Brain microvascular endothelial cell (primary cell): ENCODE measurements around the gene TXN2.
A peak's percentile ranks its signal among the peaks of the same experiment; 100 is the strongest.

Experiments used
- DNase-seq: peaks from one replicate; pipeline ENCODE4 v3.0.0-alpha.2; 2020
- H3K27ac ChIP-seq: fragments of 250-450 bp; sonication (Bioruptor Pico); 2 replicates; pipeline ENCODE4 v1.5.1; 2020; ENCODE audit warnings: mild to moderate bottlenecking, moderate library complexity
- H3K27me3 ChIP-seq: fragments of 250-450 bp; sonication (Bioruptor Pico); replicated peaks from 2 replicates; pipeline ENCODE4 v1.5.1; 2020; ENCODE audit warnings: mild to moderate bottlenecking
- H3K36me3 ChIP-seq: fragments of 250-450 bp; sonication (Bioruptor Pico); replicated peaks from 2 replicates; pipeline ENCODE4 v1.5.1; 2020; ENCODE audit warnings: mild to moderate bottlenecking
- H3K4me3 ChIP-seq: 2 replicates; pipeline ENCODE4 v1.5.1; 2011; ENCODE audit warnings: low read depth, mild to moderate bottlenecking, control low read depth, low read length, moderate library complexity
- CTCF ChIP-seq: IDR thresholded peaks from 2 replicates; pipeline ENCODE4 v1.5.1; 2011; ENCODE audit warnings: low read depth, mild to moderate bottlenecking, moderate library complexity, low read length, control low read depth, inconsistent platforms; ENCODE audit errors: missing control alignments
- in situ Hi-C: cut with HindIII; loops from 2 replicates; pipeline ENCODE4 v1.10.0; 2017; ENCODE audit warnings: low sequenced_read_pairs, low pct_ligation_motif_present

The TXN2 gene

GRCh38 chr22:36467946-36468345 is 13.5 kb downstream of the TXN2 start:
- H3K4me3 ChIP-seq: no peak overlapping the region
- TF ChIP-seq CTCF: no peak
- peak overlapping the region; percentile 98 for H3K27ac ChIP-seq
- DNase-seq: peak; percentile 94
- H3K36me3 ChIP-seq: peaks cover 3% of the 10 kb centered on the region
- in situ Hi-C loops: loop anchor here (25.0 kb wide), 1 partner anchor 131 kb away; no protein-coding TSS in a partner anchor
- H3K27me3 ChIP-seq: no peaks in the 10 kb centered on the region

GRCh38 chr22:36467042-36467810 is 14.2 kb downstream of the TXN2 start:
- in situ Hi-C loops: loop anchor here (25.0 kb wide), 1 partner anchor 130 kb away; no protein-coding TSS in a partner anchor
- no peaks in the 10 kb centered on the region for H3K36me3 ChIP-seq
- no peak overlapping the region for H3K4me3 ChIP-seq
- no peak for TF ChIP-seq CTCF
- no peaks in the 10 kb centered on the region for H3K27me3 ChIP-seq
- DNase-seq: peak; percentile 78
- H3K27ac ChIP-seq: peak overlapping the region; percentile 98

GRCh38 chr22:36466258-36466657 is 15.2 kb downstream of the TXN2 start:
- Histone ChIP-seq H3K27me3 (no peaks in the 10 kb centered on the region), H3K36me3 (no peaks in the 10 kb centered on the region), H3K4me3 (no peak overlapping the region), H3K27ac (peak overlapping the region; percentile 98)
- no peak for TF ChIP-seq CTCF
- no peak for DNase-seq
- in situ Hi-C loops: loop anchor here (25.0 kb wide), 1 partner anchor 129 kb away; no protein-coding TSS in a partner anchor

GRCh38 chr22:36465232-36466021 is 16.0 kb downstream of the TXN2 start:
- Histone ChIP-seq H3K36me3 (no peaks in the 10 kb centered on the region), H3K27ac (peak overlapping the region; percentile 98), H3K4me3 (no peak overlapping the region), H3K27me3 (no peaks in the 10 kb centered on the region)
- no peak for TF ChIP-seq CTCF
- DNase-seq: peak; percentile 88
- in situ Hi-C loops: loop anchor here (25.0 kb wide), 1 partner anchor 128 kb away; no protein-coding TSS in a partner anchor

GRCh38 chr22:36464715-36465231 is 16.7 kb downstream of the TXN2 start:
- in situ Hi-C loops: loop anchor here (25.0 kb wide), 1 partner anchor 127 kb away; no protein-coding TSS in a partner anchor
- H3K27ac ChIP-seq: peak overlapping the region; percentile 98
- no peak for DNase-seq
- no peak overlapping the region for H3K4me3 ChIP-seq
- TF ChIP-seq CTCF: no peak
- H3K27me3 ChIP-seq: no peaks in the 10 kb centered on the region
- no peaks in the 10 kb centered on the region for H3K36me3 ChIP-seq
